ENCODE measurements around the gene OTUD5.

OTUD5 gene

GRCh38 chrX:48927736-48928382, 29.5 kb downstream of the OTUD5 start:
- ChIA-PET POLR2A (interaction anchor here (1.0 kb wide), 1 partner anchor 30 kb away, joined by 3 read pairs; no protein-coding TSS in a partner anchor), CTCF (interaction anchor here (0.6 to 0.8 kb wide), 2 partner anchors 74 to 1198 kb away, joined by 3 to 4 read pairs; partner anchors contain the start of gene GRIPAP1)
- no peak for DNase-seq (ENCODE audit: extremely low spot score)
- no peak for TF ChIP-seq FOXK2 (IDR thresholded peaks at IDR 0.05)
- no peak for TF ChIP-seq BHLHE40 (IDR thresholded peaks at IDR 0.05; ENCODE audit: borderline replicate concordance)
- no peak for TF ChIP-seq HDGF (IDR thresholded peaks at IDR 0.05; ENCODE audit: borderline replicate concordance)
- TF ChIP-seq FOXA1 (IDR thresholded peaks at IDR 0.05), result no peak
- no peak for TF ChIP-seq CTBP1 (IDR thresholded peaks at IDR 0.05; ENCODE audit: borderline replicate concordance)
- no peak for TF ChIP-seq LEF1 (IDR thresholded peaks at IDR 0.05; ENCODE audit: borderline replicate concordance)
- no peak for TF ChIP-seq SUZ12 (IDR thresholded peaks at IDR 0.05)
- no peak for TF ChIP-seq SP1 (IDR thresholded peaks at IDR 0.05)

GRCh38 chrX:48927123-48927522, 30.3 kb downstream of the OTUD5 start:
- DNase-seq (ENCODE audit: extremely low spot score), result no peak
- TF ChIP-seq HDGF (IDR thresholded peaks at IDR 0.05; ENCODE audit: borderline replicate concordance), result no peak
- no peak for TF ChIP-seq FOXA1 (IDR thresholded peaks at IDR 0.05)
- no peak for TF ChIP-seq TARDBP (IDR thresholded peaks at IDR 0.05)
- no peak for TF ChIP-seq BHLHE40 (IDR thresholded peaks at IDR 0.05; ENCODE audit: borderline replicate concordance)
- TF ChIP-seq ZNF384 (IDR thresholded peaks at IDR 0.05), result no peak
- no peak for TF ChIP-seq CTBP1 (IDR thresholded peaks at IDR 0.05; ENCODE audit: borderline replicate concordance)
- TF ChIP-seq FOXM1 (IDR thresholded peaks at IDR 0.05; ENCODE audit: borderline replicate concordance), result no peak
- no peak for TF ChIP-seq ARNT (IDR thresholded peaks at IDR 0.05)
- no peak for TF ChIP-seq FOXK2 (IDR thresholded peaks at IDR 0.05)
- no peak for TF ChIP-seq PKNOX1 (IDR thresholded peaks at IDR 0.05)
- no peak for TF ChIP-seq ELF4 (IDR thresholded peaks at IDR 0.05)
- TF ChIP-seq L3MBTL2 (conservative IDR thresholded peaks at IDR 0.05), result no peak
- TF ChIP-seq SP1 (IDR thresholded peaks at IDR 0.05), result no peak
- no peak for TF ChIP-seq SUZ12 (IDR thresholded peaks at IDR 0.05)
- TF ChIP-seq NFRKB (IDR thresholded peaks at IDR 0.05), result no peak
- no peak for TF ChIP-seq LEF1 (IDR thresholded peaks at IDR 0.05; ENCODE audit: borderline replicate concordance)
- ChIA-PET CTCF (interaction anchor here (0.6 to 0.8 kb wide), 2 partner anchors 75 to 1197 kb away, joined by 3 to 4 read pairs; partner anchors contain the start of gene GRIPAP1), POLR2A (interaction anchor here (1.0 kb wide), 1 partner anchor 31 kb away, joined by 3 read pairs; no protein-coding TSS in a partner anchor)

- TF ChIP-seq TARDBP (IDR thresholded peaks at IDR 0.05) (no peak), BHLHE40 (IDR thresholded peaks at IDR 0.05; ENCODE audit: borderline replicate concordance) (no peak), ZNF384 (IDR thresholded peaks at IDR 0.05) (no peak), FOXM1 (IDR thresholded peaks at IDR 0.05; ENCODE audit: borderline replicate concordance) (no peak), ARNT (IDR thresholded peaks at IDR 0.05) (no peak)
- ChIA-PET CTCF (no interaction called here), POLR2A (no interaction called here)
- no peak for DNase-seq (ENCODE audit: extremely low spot score)
Observed at GRCh38 chrX:48924270-48924669, 33.1 kb downstream of the OTUD5 start.

GRCh38 chrX:48923771-48924170, 33.6 kb downstream of the OTUD5 start:
- DNase-seq (ENCODE audit: extremely low spot score), result no peak
- ChIA-PET POLR2A (no interaction called here), CTCF (no interaction called here)
- TF ChIP-seq ARNT (IDR thresholded peaks at IDR 0.05) (no peak), SUZ12 (IDR thresholded peaks at IDR 0.05) (no peak), ZNF384 (IDR thresholded peaks at IDR 0.05) (no peak), L3MBTL2 (conservative IDR thresholded peaks at IDR 0.05) (no peak), HDGF (IDR thresholded peaks at IDR 0.05; ENCODE audit: borderline replicate concordance) (no peak), FOXA1 (IDR thresholded peaks at IDR 0.05) (no peak), SP1 (IDR thresholded peaks at IDR 0.05) (no peak), BHLHE40 (IDR thresholded peaks at IDR 0.05; ENCODE audit: borderline replicate concordance) (no peak), PKNOX1 (IDR thresholded peaks at IDR 0.05) (no peak), FOXM1 (IDR thresholded peaks at IDR 0.05; ENCODE audit: borderline replicate concordance) (no peak), ELF4 (IDR thresholded peaks at IDR 0.05) (no peak), CTBP1 (IDR thresholded peaks at IDR 0.05; ENCODE audit: borderline replicate concordance) (no peak), LEF1 (IDR thresholded peaks at IDR 0.05; ENCODE audit: borderline replicate concordance) (no peak), NFRKB (IDR thresholded peaks at IDR 0.05) (no peak), TARDBP (IDR thresholded peaks at IDR 0.05) (no peak), FOXK2 (IDR thresholded peaks at IDR 0.05) (no peak)

DNA sequence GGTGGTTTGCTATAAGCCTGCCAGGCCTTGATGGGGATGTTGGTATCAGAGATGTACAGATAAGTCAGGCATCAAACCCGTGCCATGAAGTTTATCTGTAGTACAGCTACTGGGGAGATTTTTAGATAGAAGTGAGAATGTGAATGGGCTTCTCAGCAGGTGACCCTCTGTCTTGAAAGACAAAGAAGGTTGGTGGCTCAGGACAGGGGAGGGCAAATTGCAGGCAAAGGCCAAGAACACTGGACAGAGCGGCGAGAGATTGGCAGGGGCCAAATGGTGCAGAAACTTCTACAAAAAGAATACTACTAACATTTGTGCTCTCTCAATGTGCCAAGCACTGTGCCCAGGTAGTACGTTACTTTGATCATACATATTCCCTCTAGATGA, 36.7 kb downstream of the OTUD5 start:
- DNase-seq (ENCODE audit: extremely low spot score), result no peak
- ChIA-PET CTCF (interaction anchor here (0.6 kb wide), 1 partner anchor 72 kb away, joined by 4 read pairs; no protein-coding TSS in a partner anchor), POLR2A (interaction anchor here (1.0 to 1.7 kb wide), 2 partner anchors 23 to 183 kb away, joined by 4 to 6 read pairs; partner anchors contain the start of genes PQBP1 and TIMM17B)
- TF ChIP-seq ARNT (IDR thresholded peaks at IDR 0.05), result no peak

- DNase-seq (ENCODE audit: extremely low spot score), result no peak
- CTCF ChIA-PET, result interaction anchor here (0.6 kb wide), 1 partner anchor 72 kb away, joined by 4 read pairs; no protein-coding TSS in a partner anchor
- POLR2A ChIA-PET, result interaction anchor here (1.0 to 1.7 kb wide), 2 partner anchors 22 to 183 kb away, joined by 4 to 6 read pairs; partner anchors contain the start of genes PQBP1 and TIMM17B
- no peak for TF ChIP-seq FOXK2 (IDR thresholded peaks at IDR 0.05)
- TF ChIP-seq FOXM1 (IDR thresholded peaks at IDR 0.05; ENCODE audit: borderline replicate concordance), result no peak
- no peak for TF ChIP-seq SP1 (IDR thresholded peaks at IDR 0.05)
- no peak for TF ChIP-seq ELF4 (IDR thresholded peaks at IDR 0.05)
- TF ChIP-seq PKNOX1 (IDR thresholded peaks at IDR 0.05), result no peak
- no peak for TF ChIP-seq ZNF384 (IDR thresholded peaks at IDR 0.05)
- no peak for TF ChIP-seq NFRKB (IDR thresholded peaks at IDR 0.05)
- no peak for TF ChIP-seq BHLHE40 (IDR thresholded peaks at IDR 0.05; ENCODE audit: borderline replicate concordance)
- TF ChIP-seq HDGF (IDR thresholded peaks at IDR 0.05; ENCODE audit: borderline replicate concordance), result no peak
- TF ChIP-seq TARDBP (IDR thresholded peaks at IDR 0.05), result no peak
- TF ChIP-seq LEF1 (IDR thresholded peaks at IDR 0.05; ENCODE audit: borderline replicate concordance), result no peak
- no peak for TF ChIP-seq FOXA1 (IDR thresholded peaks at IDR 0.05)
Observed at GRCh38 chrX:48919947-48920717, 37.3 kb downstream of the OTUD5 start.

All from HEK293T (cell line).